Skin epidermis (tissue), 12 donors: ENCODE data around the gene GRAMD1C.
A peak's percentile ranks its signal among the peaks of the same experiment; 100 is the strongest.

Source experiments
- H3K27ac ChIP-seq, 21 experiments: fragments of 200-600 bp; sonication (generic) in 11 of 21; one replicate each; pipeline ENCODE4 v1.5.0; 2020; ENCODE audit warnings: mild to moderate bottlenecking in 3 of 21, inconsistent platforms in 2 of 21, moderate library complexity in 2 of 21
- H3K4me3 ChIP-seq, 7 experiments: fragments of 200-600 bp; sonication (generic) in 2 of 7; one replicate each; pipeline ENCODE4 v1.5.0; 2020; ENCODE audit warnings: inconsistent platforms in 2 of 7, mild to moderate bottlenecking in 2 of 7, moderate library complexity in 1 of 7

GRAMD1C gene

GRCh38 chr3:113927556-113927955 is 89.0 kb downstream of the GRAMD1C start:
- H3K4me3 ChIP-seq = no peak overlapping the region
- H3K27ac ChIP-seq = no peak overlapping the region

- H3K4me3 ChIP-seq = peak overlapping the region in 5 of 7 experiments; percentile 69 to 80 (median 71)
- H3K27ac ChIP-seq = peak overlapping the region in 1 of 21 experiments; percentile 75
Observed at GRCh38 chr3:113946831-113947230, 108.2 kb downstream of the GRAMD1C start.

DNA sequence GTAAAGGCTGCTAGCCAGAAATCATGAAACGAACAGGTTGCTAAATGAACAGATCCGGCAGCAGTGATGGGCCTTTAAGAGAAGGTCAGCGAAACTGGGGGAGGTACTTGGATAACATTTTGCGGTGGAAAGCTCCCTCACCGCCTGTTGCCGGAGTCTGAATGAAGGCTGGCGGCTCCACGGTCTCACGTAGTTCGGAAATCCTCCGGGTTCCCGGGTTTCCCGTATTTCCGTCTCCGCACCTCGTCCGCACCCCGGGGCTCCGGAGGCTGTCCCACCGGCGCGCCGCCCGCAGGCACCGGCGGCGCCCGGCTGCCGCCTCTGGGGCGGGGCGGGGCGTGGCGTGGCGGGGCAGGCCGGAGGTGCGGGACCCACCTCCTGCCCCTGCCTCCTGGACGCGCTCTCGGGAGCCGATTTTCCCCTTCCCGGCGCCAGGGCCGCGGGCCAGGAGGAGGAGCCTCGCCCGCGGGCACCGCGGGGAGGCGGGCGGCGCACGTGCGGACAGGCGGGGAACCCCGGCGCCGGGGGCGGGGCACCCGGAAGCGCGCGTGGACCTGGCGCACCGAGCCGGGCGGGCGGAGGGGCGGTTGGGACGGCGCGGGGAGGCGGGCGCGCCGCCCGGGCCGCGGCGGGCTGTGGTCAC is 108.9 kb downstream of the GRAMD1C start, which contains the start of gene ZDHHC23:
Gene ZDHHC23, plus strand, starts transcription at position 642 of the 643 bp plus-strand sequence. CDS start 790 bp downstream, outside the sequence.
- H3K4me3 ChIP-seq = peak within 1 kb of the TSS; percentile 64 to 80 (median 71)

DNA sequence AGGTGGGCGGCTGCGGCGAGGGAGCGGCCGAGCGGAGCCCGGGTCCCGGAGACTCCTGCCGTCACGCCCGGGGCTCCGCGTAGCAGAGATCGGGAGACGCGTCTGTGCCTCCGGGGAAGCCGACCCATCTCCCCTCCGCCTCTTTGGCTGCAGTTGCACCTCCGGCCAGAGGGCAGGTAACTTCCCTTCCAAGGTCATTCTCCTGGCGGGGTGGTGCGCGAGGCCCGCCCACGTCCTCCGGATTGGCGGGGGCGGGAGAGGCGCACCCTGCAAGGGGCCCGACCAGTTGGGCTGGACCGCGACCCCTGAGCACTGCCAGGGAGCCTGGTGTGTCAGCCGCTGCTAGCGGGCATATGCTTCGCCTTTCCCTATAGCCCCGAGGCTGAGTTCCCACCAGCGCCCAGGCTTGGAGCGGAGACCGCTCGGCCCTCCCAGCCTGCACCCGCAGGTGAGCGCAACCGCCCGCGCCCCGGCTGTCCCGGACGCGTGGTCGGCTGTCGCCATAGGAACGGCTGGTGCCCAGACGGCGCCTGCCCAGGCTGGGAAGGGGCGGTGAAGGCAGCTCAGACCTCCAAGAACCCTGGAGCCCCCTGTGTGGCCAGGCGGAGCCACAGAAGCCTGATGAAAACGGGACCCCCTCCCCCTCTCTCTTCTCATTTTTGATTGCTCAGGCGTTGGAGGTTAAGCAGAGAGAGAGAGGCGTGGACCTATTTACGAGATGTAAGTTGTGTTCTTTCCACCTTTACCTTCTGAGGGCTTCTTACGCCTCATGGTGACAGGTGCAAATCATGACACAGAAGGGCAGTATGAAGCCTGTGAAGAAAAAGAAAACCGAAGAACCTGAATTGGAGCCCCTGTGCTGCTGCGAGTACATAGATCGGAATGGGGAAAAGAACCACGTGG is 109.7 kb downstream of the GRAMD1C start:
- H3K27ac ChIP-seq = peak overlapping the region in 11 of 21 experiments; percentile 5 to 75 (median 52)
- peak overlapping the region; percentile 64 to 80 (median 71) for H3K4me3 ChIP-seq

More for the DNA sequence above, 108.9 kb downstream of the GRAMD1C start, which contains the start of gene ZDHHC23:
- peak within 1 kb of the TSS in 15 of 21 experiments; percentile 5 to 75 (median 52) for H3K27ac ChIP-seq

GRCh38 chr3:113952921-113953320 is 114.3 kb downstream of the GRAMD1C start:
- no peak overlapping the region for H3K27ac ChIP-seq
- no peak overlapping the region for H3K4me3 ChIP-seq

- H3K4me3 ChIP-seq = no peak overlapping the region
- no peak overlapping the region for H3K27ac ChIP-seq
Observed at GRCh38 chr3:113953677-113954076, 115.1 kb downstream of the GRAMD1C start.

DNA sequence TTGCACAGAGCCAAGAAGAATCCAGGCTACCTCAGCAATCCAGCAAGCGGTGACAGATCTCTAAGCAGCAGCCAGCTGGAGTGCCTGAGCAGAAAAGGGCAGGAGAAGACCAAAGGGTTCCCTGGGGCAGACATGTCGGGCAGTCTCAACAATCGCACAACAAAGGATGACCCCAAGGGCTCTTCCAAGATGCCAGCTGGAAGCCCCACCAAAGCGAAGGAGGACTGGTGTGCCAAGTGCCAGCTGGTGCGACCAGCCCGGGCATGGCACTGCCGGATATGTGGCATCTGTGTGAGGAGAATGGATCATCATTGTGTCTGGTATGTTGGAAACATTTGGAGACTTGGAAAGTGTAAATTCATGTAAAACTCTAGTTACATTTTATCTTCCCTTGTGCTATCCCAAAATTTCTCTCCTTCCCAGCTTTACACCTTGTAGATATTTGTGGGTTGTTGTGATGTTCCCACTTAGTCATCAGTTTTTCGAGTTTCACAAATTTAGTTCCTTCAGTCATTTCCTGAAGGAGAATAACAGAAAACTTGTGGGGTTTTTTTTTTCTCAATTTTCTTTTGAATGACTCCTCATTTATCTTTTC is 115.6 kb downstream of the GRAMD1C start:
- H3K27ac ChIP-seq = no peak overlapping the region

DNA sequence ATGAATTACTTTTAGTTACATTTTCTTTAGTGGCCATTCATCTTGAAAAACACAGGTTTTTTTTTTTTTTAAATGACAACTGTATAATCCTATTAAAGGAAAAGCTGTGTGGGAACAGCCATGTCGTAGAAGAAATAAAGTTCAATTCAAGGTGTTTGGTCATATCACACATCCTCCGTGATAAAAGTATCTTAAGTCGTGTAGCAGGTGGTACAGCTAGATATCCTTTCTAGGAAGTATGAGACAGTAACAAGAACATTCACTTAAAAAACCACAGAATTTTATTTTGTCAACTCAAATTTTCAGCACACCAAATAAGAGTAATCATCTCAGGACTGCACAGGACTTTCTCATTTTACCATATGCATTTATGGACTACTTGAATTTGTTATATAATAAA is 125.3 kb downstream of the GRAMD1C start:
- Histone ChIP-seq H3K27ac (no peak overlapping the region), H3K4me3 (no peak overlapping the region)

More for the DNA sequence above, 115.6 kb downstream of the GRAMD1C start:
- H3K4me3 ChIP-seq = no peak overlapping the region

- no peak overlapping the region for H3K4me3 ChIP-seq
- no peak overlapping the region for H3K27ac ChIP-seq
Observed at GRCh38 chr3:113966172-113966571, 127.6 kb downstream of the GRAMD1C start.

- H3K27ac ChIP-seq = no peak overlapping the region
- H3K4me3 ChIP-seq = no peak overlapping the region
Observed at GRCh38 chr3:113968986-113969385, 130.4 kb downstream of the GRAMD1C start.

DNA sequence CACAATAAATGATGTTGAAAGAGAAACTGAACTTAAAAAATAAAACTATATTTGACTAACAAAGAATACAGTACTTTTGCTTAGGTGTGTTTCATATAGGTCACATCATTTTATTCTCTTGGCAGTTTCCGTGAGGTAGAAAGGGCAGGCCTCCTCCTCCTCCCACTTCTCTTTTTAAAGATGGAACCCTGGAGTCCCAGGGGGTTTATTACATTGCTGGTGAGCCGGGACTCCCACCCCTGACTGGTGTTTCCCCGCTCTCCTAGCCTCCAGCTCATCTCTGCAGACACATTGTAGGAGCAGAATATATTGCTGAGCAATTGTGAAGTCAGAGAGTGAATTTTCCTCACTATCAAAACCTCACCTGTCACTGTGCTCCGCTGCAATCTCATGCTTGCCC is 139.2 kb downstream of the GRAMD1C start:
- Histone ChIP-seq H3K4me3 (no peak overlapping the region), H3K27ac (no peak overlapping the region)

GRCh38 chr3:113979916-113980315 is 141.3 kb downstream of the GRAMD1C start:
- no peak overlapping the region for H3K27ac ChIP-seq
- H3K4me3 ChIP-seq = no peak overlapping the region

- Histone ChIP-seq H3K4me3 (no peak overlapping the region), H3K27ac (no peak overlapping the region)
Observed at GRCh38 chr3:113981803-113982202, 143.2 kb downstream of the GRAMD1C start.

DNA sequence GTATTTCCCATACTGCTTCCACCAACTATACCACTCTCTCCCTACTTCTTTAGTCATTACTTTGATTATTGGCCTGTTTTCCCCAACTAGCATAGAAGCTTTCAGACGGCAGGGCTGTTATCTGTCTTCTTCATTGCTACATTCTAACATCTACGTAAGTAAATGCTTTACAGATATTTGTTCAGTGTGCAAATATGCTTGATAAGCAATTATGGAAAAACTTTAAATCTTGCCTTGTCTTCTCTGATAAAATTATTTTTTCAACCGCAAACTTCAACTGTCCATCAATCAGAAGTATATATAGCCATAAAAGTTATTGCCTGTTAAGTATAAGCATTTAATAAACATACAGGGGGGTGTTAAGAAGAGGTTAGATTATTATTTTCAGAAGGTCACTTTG is 145.0 kb downstream of the GRAMD1C start:
- Histone ChIP-seq H3K4me3 (no peak overlapping the region), H3K27ac (no peak overlapping the region)

GRCh38 chr3:113985541-113985940 is 147.0 kb downstream of the GRAMD1C start:
- no peak overlapping the region for H3K4me3 ChIP-seq
- H3K27ac ChIP-seq = no peak overlapping the region
